GM12872 (cell line): Measurements from ENCODE around the gene KCNJ6.

ENCODE experiments used
- TF ChIP-seq, protein P1 (sequence below): IDR thresholded peaks from 3 replicates; pipeline ENCODE4 v1.5.1; 2011; ENCODE audit warnings: low read depth, mild to moderate bottlenecking, low read length, moderate library complexity; ENCODE audit not compliant: insufficient read depth

The KCNJ6 gene

DNA sequence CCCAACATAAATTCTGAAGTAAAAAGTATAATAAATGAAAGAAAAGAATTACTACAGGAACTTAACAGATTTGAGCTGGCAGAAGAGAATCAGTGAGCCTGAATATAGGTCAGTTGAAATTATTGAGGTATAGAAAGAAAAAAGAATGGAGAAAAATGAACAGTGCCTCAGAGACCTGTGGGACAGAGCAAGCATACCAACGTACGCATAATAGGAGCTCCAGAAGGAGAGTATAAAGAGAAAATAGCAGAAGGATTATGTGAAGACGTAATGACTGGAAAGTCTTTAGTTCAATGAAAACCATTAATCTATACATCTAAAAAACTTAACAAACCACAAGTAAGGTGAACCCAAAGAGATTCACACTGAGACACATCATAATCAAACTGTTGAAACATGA is 287.9 kb downstream of the KCNJ6 start:
- TF ChIP-seq, protein P1, sequence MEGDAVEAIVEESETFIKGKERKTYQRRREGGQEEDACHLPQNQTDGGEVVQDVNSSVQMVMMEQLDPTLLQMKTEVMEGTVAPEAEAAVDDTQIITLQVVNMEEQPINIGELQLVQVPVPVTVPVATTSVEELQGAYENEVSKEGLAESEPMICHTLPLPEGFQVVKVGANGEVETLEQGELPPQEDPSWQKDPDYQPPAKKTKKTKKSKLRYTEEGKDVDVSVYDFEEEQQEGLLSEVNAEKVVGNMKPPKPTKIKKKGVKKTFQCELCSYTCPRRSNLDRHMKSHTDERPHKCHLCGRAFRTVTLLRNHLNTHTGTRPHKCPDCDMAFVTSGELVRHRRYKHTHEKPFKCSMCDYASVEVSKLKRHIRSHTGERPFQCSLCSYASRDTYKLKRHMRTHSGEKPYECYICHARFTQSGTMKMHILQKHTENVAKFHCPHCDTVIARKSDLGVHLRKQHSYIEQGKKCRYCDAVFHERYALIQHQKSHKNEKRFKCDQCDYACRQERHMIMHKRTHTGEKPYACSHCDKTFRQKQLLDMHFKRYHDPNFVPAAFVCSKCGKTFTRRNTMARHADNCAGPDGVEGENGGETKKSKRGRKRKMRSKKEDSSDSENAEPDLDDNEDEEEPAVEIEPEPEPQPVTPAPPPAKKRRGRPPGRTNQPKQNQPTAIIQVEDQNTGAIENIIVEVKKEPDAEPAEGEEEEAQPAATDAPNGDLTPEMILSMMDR: no peak

DNA sequence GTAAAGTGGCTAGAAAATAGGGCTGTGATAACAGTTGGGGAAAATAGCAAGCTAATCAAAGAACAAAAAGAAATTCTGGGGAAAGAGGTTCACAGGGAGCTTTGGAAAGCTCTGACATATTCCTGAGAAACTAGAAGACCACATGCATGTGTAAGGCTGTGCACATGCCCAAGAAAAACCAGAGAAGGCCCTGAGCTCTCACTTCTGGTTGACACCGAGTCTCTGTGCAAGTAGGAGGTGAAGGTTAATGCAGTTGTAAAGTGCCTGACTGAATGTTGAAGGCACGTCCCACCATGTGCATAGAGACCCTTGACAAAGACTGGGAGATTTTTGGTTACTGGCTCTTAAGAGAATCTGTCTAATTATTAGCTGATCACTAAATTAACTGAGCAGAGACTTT is 288.7 kb downstream of the KCNJ6 start:
- TF ChIP-seq, protein P1: no peak

DNA sequence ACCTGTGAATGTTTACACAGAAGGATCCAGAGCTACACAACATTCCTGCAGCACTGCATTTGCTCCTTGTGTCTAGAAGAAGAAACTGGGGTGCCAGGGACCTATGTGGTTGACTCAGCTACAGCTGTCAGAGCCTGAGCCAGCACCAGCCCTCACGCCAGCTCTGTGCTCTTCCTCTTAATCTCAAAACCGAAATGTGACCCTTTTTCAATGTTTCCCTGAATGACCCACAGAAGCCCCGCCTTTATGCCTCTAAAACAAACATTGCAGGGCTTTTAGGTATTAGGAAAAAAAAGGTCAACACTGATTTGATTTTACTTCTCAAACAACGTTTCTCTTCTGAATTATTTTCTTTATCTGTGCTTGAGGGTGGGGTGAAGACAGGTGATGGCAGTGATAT is 289.2 kb downstream of the KCNJ6 start:
- TF ChIP-seq, protein P1: no peak

DNA sequence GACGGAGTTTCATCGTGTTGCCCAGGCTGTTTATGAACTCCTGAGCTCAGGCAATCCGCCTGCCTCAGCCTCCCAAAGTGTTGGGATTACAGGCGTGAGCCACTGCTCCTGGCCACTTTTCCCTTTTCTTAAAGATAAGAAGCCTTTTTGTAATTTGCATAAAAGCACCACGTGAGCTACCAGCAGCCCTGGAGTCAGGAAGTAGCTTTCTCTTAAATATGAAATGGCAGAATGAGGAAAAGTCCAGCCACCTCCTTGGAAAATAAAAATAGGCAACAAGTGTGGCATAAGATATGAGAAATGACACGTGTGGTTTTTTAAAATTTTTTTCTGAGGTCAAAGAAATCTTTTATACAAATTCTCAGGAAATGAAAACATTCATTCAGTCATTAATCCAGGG is 289.9 kb downstream of the KCNJ6 start:
- TF ChIP-seq, protein P1: no peak

DNA sequence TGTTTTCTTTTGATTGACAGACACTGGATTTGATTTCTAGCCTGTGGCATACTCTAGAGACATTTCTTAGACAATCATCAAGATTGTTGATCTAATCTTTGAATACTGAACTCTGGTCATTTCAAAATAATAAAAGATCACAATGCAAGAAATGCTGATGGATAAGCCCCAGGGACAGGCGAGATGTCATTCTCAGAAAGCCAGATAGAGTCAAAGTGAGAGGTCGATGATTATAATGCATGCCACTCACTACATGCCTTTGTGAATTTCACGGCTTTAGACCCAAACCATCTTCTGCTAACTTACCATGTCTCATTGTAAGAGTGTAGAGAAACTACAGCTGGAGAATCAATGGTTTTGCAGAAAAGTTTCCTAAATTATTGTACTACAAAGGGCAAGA is 292.6 kb downstream of the KCNJ6 start:
- TF ChIP-seq, protein P1: no peak

DNA sequence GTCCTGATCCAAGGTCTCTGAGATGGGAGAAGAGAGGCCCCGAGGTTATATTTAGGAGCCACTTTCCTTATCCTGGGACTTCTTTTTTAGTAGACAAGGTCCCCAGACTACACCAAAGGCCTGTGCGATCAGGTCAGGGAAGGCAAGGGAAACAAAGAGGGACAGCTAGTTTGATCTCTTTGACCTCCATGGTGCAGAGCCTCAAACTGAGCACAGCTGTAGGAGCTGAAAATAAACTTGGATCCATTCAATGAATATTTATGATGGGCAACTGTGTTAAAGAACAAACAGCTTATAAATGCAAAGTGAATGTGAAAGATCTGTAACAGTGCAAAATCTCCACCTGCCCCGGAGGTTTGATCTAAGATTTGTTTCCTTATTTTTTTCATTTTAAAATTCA is 293.1 kb downstream of the KCNJ6 start:
- TF ChIP-seq, protein P1: no peak

DNA sequence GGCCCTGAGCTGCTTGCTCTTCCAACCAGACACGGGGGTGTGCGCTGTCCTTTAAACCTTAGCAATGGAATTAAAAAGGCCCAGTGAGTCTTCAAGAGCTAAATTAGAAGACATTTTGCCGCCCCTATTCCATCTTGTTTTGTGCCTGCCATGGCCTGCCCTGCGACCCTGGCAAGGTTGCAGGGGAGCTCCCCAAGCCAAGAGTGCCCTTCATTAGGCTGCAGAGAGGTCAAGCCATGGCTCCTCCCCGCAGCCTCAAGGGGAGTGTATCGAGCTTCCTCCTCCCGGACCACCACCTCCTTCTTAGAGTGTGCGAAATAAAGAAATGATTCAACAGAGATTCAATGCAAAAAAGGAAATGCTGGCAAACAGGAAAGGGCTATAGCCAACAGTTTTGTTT is 293.5 kb downstream of the KCNJ6 start:
- TF ChIP-seq, protein P1: no peak

DNA sequence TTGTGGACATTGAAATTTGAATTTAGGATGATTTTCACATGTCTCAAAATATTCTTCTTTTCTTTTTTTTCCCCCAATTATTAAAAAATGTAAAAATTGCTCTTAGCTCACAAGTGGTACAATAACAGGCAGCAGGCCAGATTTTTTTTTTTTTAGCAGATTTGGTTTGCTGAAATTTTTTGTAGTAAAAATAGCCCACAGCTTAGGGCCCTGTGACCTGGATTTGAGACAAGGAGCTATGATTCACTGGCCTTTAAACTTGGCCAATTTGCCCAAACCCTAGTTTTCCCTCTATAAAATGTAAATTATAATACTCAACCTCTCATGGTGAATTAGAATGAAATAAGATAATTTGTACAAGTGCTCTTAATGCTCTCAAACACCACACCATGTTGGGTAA is 295.9 kb downstream of the KCNJ6 start:
- TF ChIP-seq, protein P1: no peak
